GM06990 (cell line): Measurements from ENCODE around the gene MYL12A.

Experiments
- DNase-seq: peaks from one replicate; pipeline ENCODE4 v3.0.0-alpha.2; 2011; ENCODE audit not compliant: insufficient read length; ENCODE audit errors: extremely low read depth
- H3K27me3 ChIP-seq: replicated peaks from 2 replicates; pipeline ENCODE4 v1.6.0; 2011; ENCODE audit warnings: low read length; ENCODE audit not compliant: control insufficient read depth, insufficient read depth
- H3K36me3 ChIP-seq: 2 replicates; pipeline ENCODE4 v1.5.1; 2011; ENCODE audit warnings: low read length; ENCODE audit not compliant: control insufficient read depth, insufficient read depth
- H3K4me3 ChIP-seq: replicated peaks from 2 replicates; pipeline ENCODE4 v1.5.1; 2011; ENCODE audit warnings: low read depth, mild to moderate bottlenecking, control low read depth, low read length
- CTCF ChIP-seq: IDR thresholded peaks from 2 replicates; pipeline ENCODE4 v1.5.1; 2011; ENCODE audit warnings: low read length, control low read depth, mild to moderate bottlenecking, inconsistent platforms; ENCODE audit not compliant: insufficient read depth, poor library complexity, severe bottlenecking

MYL12A gene

GRCh38 chr18:3286159-3286558 lies 38.6 kb downstream of the MYL12A start:
- DNase-seq, result no peak
- TF ChIP-seq CTCF, result no peak
- H3K4me3 ChIP-seq, result no peak overlapping the region
- H3K36me3 ChIP-seq, result no peaks in the 10 kb centered on the region
- H3K27me3 ChIP-seq, result no peaks in the 10 kb centered on the region

- no peak overlapping the region for H3K4me3 ChIP-seq
- TF ChIP-seq CTCF, result no peak
- no peak for DNase-seq
- no peaks in the 10 kb centered on the region for H3K27me3 ChIP-seq
- no peaks in the 10 kb centered on the region for H3K36me3 ChIP-seq
Measured at GRCh38 chr18:3293196-3293951, 45.8 kb downstream of the MYL12A start.

GRCh38 chr18:3294435-3295080 lies 47.0 kb downstream of the MYL12A start:
- Histone ChIP-seq H3K27me3 (no peaks in the 10 kb centered on the region), H3K4me3 (no peak overlapping the region), H3K36me3 (no peaks in the 10 kb centered on the region)
- TF ChIP-seq CTCF, result no peak
- no peak for DNase-seq

- Histone ChIP-seq H3K36me3 (no peaks in the 10 kb centered on the region), H3K27me3 (no peaks in the 10 kb centered on the region), H3K4me3 (peak overlapping the region; percentile 70)
- DNase-seq, result peak; percentile 74
- peak; percentile 96 for TF ChIP-seq CTCF
Measured at GRCh38 chr18:3297025-3297984, 49.7 kb downstream of the MYL12A start.

- no peak for DNase-seq
- Histone ChIP-seq H3K27me3 (no peaks in the 10 kb centered on the region), H3K36me3 (no peaks in the 10 kb centered on the region), H3K4me3 (no peak overlapping the region)
- no peak for TF ChIP-seq CTCF
Measured at GRCh38 chr18:3304832-3305231, 57.2 kb downstream of the MYL12A start.
